Measurements from ENCODE around the gene GNG13. TPM values are rescaled to one million over a fixed set of nuclear protein-coding genes. Genes with fewer than 3 reads are reported as not detected.
A peak's percentile ranks its signal among the peaks of the same experiment; 100 is the strongest.
"Not testable (repeated sequence)": the region's sequence is repeated elsewhere in the genome, so short reads cannot be mapped to it uniquely, and the experiment has no call there.

The GNG13 gene
- total and polyA plus RNA-seq, 4 donors, result 0.30 to 1.4 (median 1.0) TPM; not detected in 1

DNA sequence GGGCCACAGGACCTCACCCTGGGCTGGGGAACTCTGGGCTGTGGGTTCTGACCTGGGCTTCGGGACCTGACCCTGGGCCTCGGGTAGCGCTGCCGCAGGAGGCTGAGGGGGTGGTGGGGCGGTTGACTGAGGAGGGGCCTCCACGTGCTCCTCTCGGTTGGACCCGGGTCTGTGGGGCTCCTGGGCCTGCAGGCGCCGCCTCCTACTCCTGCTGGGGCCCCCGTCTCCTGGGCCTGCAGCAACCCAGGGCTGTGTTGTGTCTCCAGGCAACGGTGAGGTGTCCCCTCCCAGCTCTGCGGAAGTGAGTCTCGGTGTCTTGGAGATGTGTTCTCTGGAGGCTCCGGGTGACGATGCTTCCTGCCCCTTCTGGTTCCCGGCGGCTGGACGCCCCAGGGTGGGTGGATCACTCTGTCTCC is 41.5 kb upstream of the GNG13 start:
- Histone ChIP-seq H3K4me3 (ENCODE audit: low read depth, low read length) (no peak overlapping the region), H3K9me3 (ENCODE audit: control insufficient read depth, insufficient read depth, low read length) (no peaks in the 10 kb centered on the region), H3K4me1 (ENCODE audit: control insufficient read depth, insufficient read depth, low read length) (peaks cover 40% of the 10 kb centered on the region), H3K36me3 (ENCODE audit: control insufficient read depth, insufficient read depth, low read length) (peaks cover 28% of the 10 kb centered on the region), H3K27ac (ENCODE audit: low read depth, low read length) (peak overlapping the region; percentile 76), H3K27me3 (ENCODE audit: control insufficient read depth, insufficient read depth, low read length) (no peaks in the 10 kb centered on the region)
- WGBS (ENCODE audit: insufficient coverage), result 33% methylated on average over 19 of the region's 19 CpGs
- DNase-seq (ENCODE audit: low read depth in 4 of 6, low spot score in 6 of 6), result peak in 3 of 6 donors; percentile 37 to 86 (median 53)

DNA sequence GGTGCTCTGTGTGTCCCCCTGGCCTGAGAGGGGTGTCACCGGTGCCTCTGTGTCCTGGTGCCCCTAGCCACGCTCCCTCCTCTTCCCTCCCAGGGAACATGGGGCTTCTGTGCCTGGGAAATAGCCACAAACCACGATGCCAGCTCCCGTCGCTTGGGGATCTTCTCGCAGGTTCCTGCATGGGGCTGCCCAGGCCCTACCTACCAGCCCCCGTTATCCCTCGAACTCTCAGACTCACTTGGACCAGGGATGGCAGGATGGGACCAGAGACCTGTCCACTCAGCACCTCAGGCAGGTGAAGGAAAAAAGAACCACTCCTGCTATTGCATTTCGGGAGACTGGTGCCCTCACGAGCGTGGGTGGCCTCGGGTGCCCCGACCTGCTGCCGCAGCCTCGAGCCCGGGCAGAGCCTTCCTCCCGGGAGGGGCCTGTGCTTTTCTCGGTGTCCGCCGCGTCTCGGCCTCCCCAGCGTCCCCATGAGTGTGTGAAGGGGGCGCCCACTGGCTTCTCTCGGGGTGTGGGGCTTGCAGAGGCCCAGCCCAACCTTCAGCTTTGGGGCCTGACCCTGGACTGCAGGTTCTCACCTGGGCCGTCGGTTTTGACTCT is 41.0 kb upstream of the GNG13 start:
- no peak for DNase-seq (ENCODE audit: low read depth in 4 of 6, low spot score in 6 of 6)
- H3K4me1 ChIP-seq (ENCODE audit: control insufficient read depth, insufficient read depth, low read length), result peaks cover 40% of the 10 kb centered on the region
- H3K9me3 ChIP-seq (ENCODE audit: control insufficient read depth, insufficient read depth, low read length), result peaks cover 1% of the 10 kb centered on the region
- H3K36me3 ChIP-seq (ENCODE audit: control insufficient read depth, insufficient read depth, low read length), result peaks cover 28% of the 10 kb centered on the region
- no peaks in the 10 kb centered on the region for H3K27me3 ChIP-seq (ENCODE audit: control insufficient read depth, insufficient read depth, low read length)
- WGBS (ENCODE audit: insufficient coverage), result 90% methylated on average over 27 of the region's 27 CpGs
- H3K4me3 ChIP-seq (ENCODE audit: low read depth, low read length), result no peak overlapping the region
- H3K27ac ChIP-seq (ENCODE audit: low read depth, low read length), result peak overlapping the region; percentile 76

DNA sequence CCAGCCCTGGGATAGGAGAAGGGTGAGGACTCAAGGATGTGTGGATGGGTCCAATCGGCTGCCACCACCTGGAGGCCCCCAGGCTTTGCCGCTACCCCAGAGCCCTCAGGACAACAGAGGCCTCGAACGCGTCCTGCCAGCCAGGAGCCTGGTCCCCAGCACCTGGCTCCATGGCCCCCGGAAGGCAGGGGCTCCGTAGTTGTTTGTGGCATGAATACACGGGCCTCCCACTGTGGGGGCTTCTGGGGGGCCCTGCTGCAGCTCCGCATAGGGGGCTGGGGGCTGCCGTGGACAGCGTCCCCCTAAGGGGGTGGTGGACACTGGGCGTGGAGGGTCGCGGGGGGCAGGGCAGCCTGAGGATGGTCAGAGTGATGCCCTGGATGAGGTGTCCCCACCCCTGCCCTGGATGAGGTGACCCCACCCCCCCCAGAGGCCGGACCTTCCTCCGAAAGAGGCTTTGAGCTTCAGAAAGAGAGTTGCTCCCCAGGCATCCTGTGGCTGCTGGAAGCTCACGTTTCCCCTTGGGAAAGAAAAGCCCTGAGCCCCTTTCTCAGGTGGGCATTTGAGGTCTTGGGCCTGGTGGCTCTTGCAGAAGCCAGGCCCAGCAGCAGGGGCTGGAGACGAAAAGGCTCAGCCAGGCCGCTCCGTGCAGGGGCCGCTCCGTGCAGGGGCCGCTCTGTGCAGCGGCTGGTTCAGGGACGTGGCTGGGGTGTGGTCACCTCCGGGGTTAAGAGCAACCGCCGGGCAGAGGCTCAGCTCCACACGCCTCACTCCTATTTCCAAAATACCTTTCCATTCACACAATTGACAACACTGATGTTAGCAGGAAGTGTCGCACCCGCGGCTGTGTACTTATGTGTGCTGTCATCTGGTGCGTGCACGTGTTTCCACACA is 40.3 kb upstream of the GNG13 start:
- Histone ChIP-seq H3K27ac (ENCODE audit: low read depth, low read length) (peak overlapping the region; percentile 1), H3K9me3 (ENCODE audit: control insufficient read depth, insufficient read depth, low read length) (peaks cover 6% of the 10 kb centered on the region), H3K4me1 (ENCODE audit: control insufficient read depth, insufficient read depth, low read length) (peaks cover 40% of the 10 kb centered on the region), H3K27me3 (ENCODE audit: control insufficient read depth, insufficient read depth, low read length) (no peaks in the 10 kb centered on the region), H3K4me3 (ENCODE audit: low read depth, low read length) (no peak overlapping the region), H3K36me3 (ENCODE audit: control insufficient read depth, insufficient read depth, low read length) (peaks cover 28% of the 10 kb centered on the region)
- WGBS (ENCODE audit: insufficient coverage), result 90% methylated on average over 13 of the region's 34 CpGs
- no peak for DNase-seq (ENCODE audit: low read depth in 4 of 6, low spot score in 6 of 6)

DNA sequence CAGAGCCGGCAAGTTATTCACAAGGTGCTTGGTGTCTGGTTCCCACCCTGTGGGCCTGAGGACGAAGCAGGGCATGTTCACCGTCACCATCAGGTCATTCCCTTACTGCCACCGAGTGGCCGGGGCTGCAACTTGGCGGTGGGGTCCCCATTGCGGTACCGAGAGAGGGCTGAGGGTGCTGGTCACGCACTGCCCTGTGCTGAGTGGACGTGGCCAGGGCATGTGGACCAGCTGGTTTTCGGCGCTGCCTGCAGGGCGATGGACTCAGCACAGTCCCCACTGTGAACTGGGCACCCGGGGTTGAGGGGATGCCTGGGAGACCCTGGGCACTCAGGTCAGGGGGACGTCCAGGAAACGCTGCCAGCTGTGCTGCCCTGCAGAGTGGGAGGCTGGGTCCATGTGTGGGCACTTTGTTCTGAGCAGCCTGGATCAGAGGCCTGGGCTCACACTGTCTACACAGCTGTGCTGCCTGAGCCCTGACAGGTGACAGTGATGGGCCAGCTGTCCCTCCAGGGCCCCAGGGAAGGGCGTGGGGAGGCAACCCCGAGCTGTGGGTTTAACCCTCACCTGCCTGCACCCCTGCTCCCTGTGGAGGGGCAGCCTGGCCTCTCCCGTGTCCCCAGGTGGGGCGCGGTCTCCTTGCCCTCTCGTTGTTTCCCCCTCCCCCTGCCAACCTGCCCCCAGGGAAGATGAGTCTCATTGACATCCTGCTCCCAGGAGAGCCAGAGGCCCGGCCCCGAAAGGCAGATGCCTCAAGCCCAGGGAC is 39.3 kb upstream of the GNG13 start:
- peaks cover 6% of the 10 kb centered on the region for H3K9me3 ChIP-seq (ENCODE audit: control insufficient read depth, insufficient read depth, low read length)
- H3K27ac ChIP-seq (ENCODE audit: low read depth, low read length), result peak overlapping the region; percentile 1
- H3K36me3 ChIP-seq (ENCODE audit: control insufficient read depth, insufficient read depth, low read length), result peaks cover 27% of the 10 kb centered on the region
- H3K4me1 ChIP-seq (ENCODE audit: control insufficient read depth, insufficient read depth, low read length), result peaks cover 40% of the 10 kb centered on the region
- DNase-seq (ENCODE audit: low read depth in 4 of 6, low spot score in 6 of 6), result peak in 2 of 6 donors; percentile 4 to 14
- WGBS (ENCODE audit: insufficient coverage), result 74% methylated on average over 23 of the region's 24 CpGs
- no peak overlapping the region for H3K4me3 ChIP-seq (ENCODE audit: low read depth, low read length)
- H3K27me3 ChIP-seq (ENCODE audit: control insufficient read depth, insufficient read depth, low read length), result no peaks in the 10 kb centered on the region

DNA sequence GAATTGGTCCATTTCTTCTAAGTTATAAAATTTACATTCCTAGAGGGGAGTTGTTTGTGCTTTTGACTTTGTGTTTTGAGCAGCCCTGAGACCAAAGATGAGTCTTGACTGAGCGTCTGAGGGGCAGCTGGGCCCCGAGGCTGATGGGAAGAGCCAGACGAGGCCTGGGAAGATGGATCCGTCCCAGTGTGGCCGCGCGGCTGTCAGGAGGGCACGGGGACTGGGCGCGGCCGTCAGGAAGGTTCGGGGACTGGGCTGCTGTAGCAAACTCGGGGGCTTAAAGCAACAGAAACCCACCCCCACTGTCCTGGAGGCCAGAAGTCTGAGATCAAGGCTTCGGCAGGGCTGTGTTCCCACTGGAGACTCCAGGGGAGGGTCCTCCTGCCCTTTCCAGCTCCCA is 38.2 kb upstream of the GNG13 start:
- WGBS (ENCODE audit: insufficient coverage), result 86% methylated on average over 14 of the region's 14 CpGs
- peaks cover 8% of the 10 kb centered on the region for H3K9me3 ChIP-seq (ENCODE audit: control insufficient read depth, insufficient read depth, low read length)
- no peaks in the 10 kb centered on the region for H3K27me3 ChIP-seq (ENCODE audit: control insufficient read depth, insufficient read depth, low read length)
- peaks cover 40% of the 10 kb centered on the region for H3K4me1 ChIP-seq (ENCODE audit: control insufficient read depth, insufficient read depth, low read length)
- peaks cover 24% of the 10 kb centered on the region for H3K36me3 ChIP-seq (ENCODE audit: control insufficient read depth, insufficient read depth, low read length)
- no peak for DNase-seq (ENCODE audit: low read depth in 4 of 6, low spot score in 6 of 6)
- no peak overlapping the region for H3K4me3 ChIP-seq (ENCODE audit: low read depth, low read length)
- no peak overlapping the region for H3K27ac ChIP-seq (ENCODE audit: low read depth, low read length)

DNA sequence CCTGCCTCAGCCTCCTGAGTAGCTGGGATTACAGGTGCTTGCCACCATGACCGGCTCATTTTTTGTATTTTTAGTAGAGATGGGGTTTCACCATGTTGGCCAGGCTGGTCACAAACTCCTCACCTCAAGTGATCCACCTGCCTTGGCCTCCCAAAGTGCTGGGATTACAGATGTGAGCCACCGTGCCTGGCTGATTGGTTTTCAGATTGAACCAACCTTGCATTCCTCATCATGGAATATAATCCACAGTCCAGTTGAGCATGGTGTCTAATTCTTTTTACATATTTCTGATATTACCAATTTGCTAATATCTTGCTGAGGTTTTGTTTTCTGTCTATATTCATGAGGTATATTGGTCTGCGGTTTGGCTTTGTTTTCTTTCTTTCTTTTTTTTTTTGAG is 36.3 kb upstream of the GNG13 start:
- Histone ChIP-seq H3K36me3 (ENCODE audit: control insufficient read depth, insufficient read depth, low read length) (peaks cover 18% of the 10 kb centered on the region), H3K4me1 (ENCODE audit: control insufficient read depth, insufficient read depth, low read length) (peaks cover 22% of the 10 kb centered on the region)
- H3K27me3 ChIP-seq (ENCODE audit: control insufficient read depth, insufficient read depth, low read length); DNase-seq (ENCODE audit: low read depth in 4 of 6, low spot score in 6 of 6); H3K9me3 ChIP-seq (ENCODE audit: control insufficient read depth, insufficient read depth, low read length); H3K27ac ChIP-seq (ENCODE audit: low read depth, low read length); H3K4me3 ChIP-seq (ENCODE audit: low read depth, low read length): not testable (repeated sequence)
- 100% methylated on average over 1 of the region's 3 CpGs for WGBS (ENCODE audit: insufficient coverage)

DNA sequence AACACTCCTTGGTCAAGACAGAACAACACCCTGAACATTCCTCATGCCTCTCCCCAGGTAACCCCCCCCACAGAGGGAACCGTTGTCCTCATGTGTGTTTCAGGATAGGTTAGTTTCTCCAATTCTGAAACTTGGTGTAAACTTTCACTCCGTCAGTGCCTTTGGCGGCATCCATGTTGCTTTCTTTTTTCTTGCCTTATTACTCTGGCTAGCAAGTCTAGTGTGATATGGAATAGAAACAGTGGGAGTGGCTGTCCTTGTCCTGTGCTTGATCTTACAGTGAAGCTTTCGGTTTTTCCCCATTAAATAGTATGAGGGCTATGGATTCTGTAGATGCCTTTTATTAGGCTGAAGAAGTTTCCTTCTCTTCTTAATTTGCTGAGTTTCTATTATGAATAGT is 35.7 kb upstream of the GNG13 start:
- H3K9me3 ChIP-seq (ENCODE audit: control insufficient read depth, insufficient read depth, low read length), result peaks cover 8% of the 10 kb centered on the region
- H3K36me3 ChIP-seq (ENCODE audit: control insufficient read depth, insufficient read depth, low read length), result peaks cover 12% of the 10 kb centered on the region
- no peak overlapping the region for H3K27ac ChIP-seq (ENCODE audit: low read depth, low read length)
- peaks cover 7% of the 10 kb centered on the region for H3K27me3 ChIP-seq (ENCODE audit: control insufficient read depth, insufficient read depth, low read length)
- H3K4me3 ChIP-seq (ENCODE audit: low read depth, low read length), result no peak overlapping the region
- H3K4me1 ChIP-seq (ENCODE audit: control insufficient read depth, insufficient read depth, low read length), result peaks cover 22% of the 10 kb centered on the region
- WGBS (ENCODE audit: insufficient coverage), result no CpG with 5 or more reads among the region's 4 CpGs
- no peak for DNase-seq (ENCODE audit: low read depth in 4 of 6, low spot score in 6 of 6)

DNA sequence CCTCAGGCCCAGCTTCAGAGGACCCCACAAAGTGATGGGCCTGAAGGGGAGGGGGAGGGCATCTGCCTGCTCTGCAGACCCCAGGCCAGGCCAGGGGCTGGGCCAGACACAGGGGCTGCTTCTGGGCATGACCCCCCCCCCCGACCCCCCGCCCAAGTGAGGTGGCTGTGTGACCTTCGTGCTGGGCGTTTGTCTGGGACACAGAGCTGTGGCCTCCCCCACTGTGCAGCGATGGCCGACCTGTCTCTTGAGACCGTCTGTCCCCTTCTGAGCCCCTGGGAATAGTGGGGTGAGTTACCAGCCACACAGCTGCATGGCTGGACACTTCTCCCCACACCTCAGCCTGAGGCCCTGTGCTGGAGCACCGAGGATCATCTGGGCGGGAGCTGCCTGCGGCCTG is 34.8 kb upstream of the GNG13 start:
- Histone ChIP-seq H3K4me3 (ENCODE audit: low read depth, low read length) (no peak overlapping the region), H3K9me3 (ENCODE audit: control insufficient read depth, insufficient read depth, low read length) (peaks cover 8% of the 10 kb centered on the region), H3K4me1 (ENCODE audit: control insufficient read depth, insufficient read depth, low read length) (peaks cover 20% of the 10 kb centered on the region), H3K27ac (ENCODE audit: low read depth, low read length) (no peak overlapping the region), H3K27me3 (ENCODE audit: control insufficient read depth, insufficient read depth, low read length) (peaks cover 7% of the 10 kb centered on the region), H3K36me3 (ENCODE audit: control insufficient read depth, insufficient read depth, low read length) (peaks cover 5% of the 10 kb centered on the region)
- DNase-seq (ENCODE audit: low read depth in 4 of 6, low spot score in 6 of 6), result no peak
- 91% methylated on average over 4 of the region's 10 CpGs for whole genome bisulfite sequencing (ENCODE audit: insufficient coverage)

DNA sequence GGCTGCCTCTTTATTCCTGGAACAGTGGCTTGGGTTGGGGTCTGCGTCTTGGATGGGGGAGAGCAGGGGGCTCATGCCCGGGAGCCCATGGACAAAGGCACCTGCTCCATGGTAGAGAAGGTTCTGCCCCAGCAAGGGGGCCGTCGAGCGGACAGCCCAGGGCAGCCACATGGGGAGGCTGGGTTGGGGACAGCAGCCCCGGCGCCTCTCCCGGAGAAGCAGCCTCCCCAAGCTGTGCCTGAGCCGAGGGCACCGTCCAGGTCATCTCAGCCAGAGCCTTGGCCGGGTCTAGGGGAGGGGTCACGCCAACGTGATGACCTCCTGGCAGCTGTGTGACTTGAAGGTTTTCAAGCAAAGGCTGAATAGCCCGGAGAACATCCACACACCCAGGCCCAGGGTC is 32.9 kb upstream of the GNG13 start:
- H3K36me3 ChIP-seq (ENCODE audit: control insufficient read depth, insufficient read depth, low read length), result peaks cover 3% of the 10 kb centered on the region
- H3K9me3 ChIP-seq (ENCODE audit: control insufficient read depth, insufficient read depth, low read length), result peaks cover 8% of the 10 kb centered on the region
- no peak overlapping the region for H3K27ac ChIP-seq (ENCODE audit: low read depth, low read length)
- DNase-seq (ENCODE audit: low read depth in 4 of 6, low spot score in 6 of 6), result no peak
- H3K4me1 ChIP-seq (ENCODE audit: control insufficient read depth, insufficient read depth, low read length), result peaks cover 10% of the 10 kb centered on the region
- 88% methylated on average over 14 of the region's 14 CpGs for WGBS (ENCODE audit: insufficient coverage)
- peaks cover 7% of the 10 kb centered on the region for H3K27me3 ChIP-seq (ENCODE audit: control insufficient read depth, insufficient read depth, low read length)
- no peak overlapping the region for H3K4me3 ChIP-seq (ENCODE audit: low read depth, low read length)
